ENCODE data around the gene TAS1R3.

DNA sequence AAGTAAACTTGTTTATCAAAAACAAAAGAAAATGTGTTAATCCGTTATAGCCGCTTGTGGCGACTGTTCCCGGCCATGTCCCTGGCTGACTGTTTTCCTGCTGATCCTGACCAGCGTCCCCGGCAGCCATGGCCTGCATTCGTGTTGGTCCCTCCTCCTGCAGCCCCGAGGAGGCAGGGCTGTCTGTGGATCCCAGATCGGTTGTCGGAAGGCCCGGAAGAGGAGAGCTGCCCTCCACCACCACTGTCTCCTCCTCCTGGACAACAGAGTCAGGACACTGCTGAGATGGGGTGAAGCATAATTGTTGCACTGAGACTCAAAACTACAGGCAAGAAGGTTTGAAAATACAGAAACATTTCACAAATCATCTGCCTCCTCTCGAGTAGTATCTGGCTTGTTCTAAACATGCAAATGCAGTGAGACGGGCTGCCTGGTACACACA lies 30.9 kb downstream of the TAS1R3 start:
- TF ChIP-seq CTCF (IDR thresholded peaks at IDR 0.05; ENCODE audit: low read depth, low read length) = no peak
- no peak for TF ChIP-seq EZH2phosphoT487 (IDR thresholded peaks at IDR 0.05; ENCODE audit: low read depth)

All from OCI-LY3 (cell line).